SU-DHL-6 (cell line): Measurements from ENCODE around the gene TEKT1.
"Not testable (repeated sequence)": the region's sequence is repeated elsewhere in the genome, so short reads cannot be mapped to it uniquely, and the experiment has no call there.

ENCODE experiments used
- H2AFZ ChIP-seq: fragments of 200-600 bp; sonication (generic); 2 replicates; pipeline ENCODE4 v1.6.1; 2014; ENCODE audit warnings: low read depth, mild to moderate bottlenecking, moderate library complexity, mixed read lengths, antibody characterized with exemption, low read length; ENCODE audit not compliant: severe bottlenecking
- H3F3A ChIP-seq: fragments of 200-600 bp; shearing (Covaris generic); 2 replicates; pipeline ENCODE4 v1.6.0; 2016; ENCODE audit warnings: antibody characterized with exemption, mild to moderate bottlenecking; ENCODE audit not compliant: insufficient read depth
- H3K27ac ChIP-seq: fragments of 200-600 bp; sonication (generic); 2 replicates; pipeline ENCODE4 v1.5.1; 2016; ENCODE audit warnings: low read depth, mild to moderate bottlenecking, low read length, moderate library complexity, mixed read lengths
- H3K27me3 ChIP-seq: fragments of 200-600 bp; sonication (generic), shearing (Covaris generic); 2 replicates; pipeline ENCODE4 v1.6.0; 2014; ENCODE audit warnings: mild to moderate bottlenecking, low read length
- H3K36me3 ChIP-seq: fragments of 200-600 bp; sonication (generic); 2 replicates; pipeline ENCODE4 v1.6.1; 2014; ENCODE audit warnings: mild to moderate bottlenecking, low read length, mixed read lengths
- H3K4me2 ChIP-seq: fragments of 300-600, 200-600 bp; shearing (Covaris generic), sonication (generic); 2 replicates; pipeline ENCODE4 v1.6.0; 2014; ENCODE audit warnings: low read length, low read depth, mild to moderate bottlenecking; ENCODE audit not compliant: poor library complexity, severe bottlenecking
- H3K4me3 ChIP-seq: fragments of 200-600 bp; sonication (generic); 2 replicates; pipeline ENCODE4 v1.5.1; 2014; ENCODE audit warnings: antibody characterized with exemption, low read length, mild to moderate bottlenecking, mixed read lengths; ENCODE audit not compliant: insufficient read depth, poor library complexity, severe bottlenecking
- H3K79me2 ChIP-seq: fragments of 200-600 bp; sonication (generic); 2 replicates; pipeline ENCODE4 v1.6.1; 2014; ENCODE audit warnings: mild to moderate bottlenecking, low read length, moderate library complexity; ENCODE audit not compliant: insufficient read depth
- H3K9ac ChIP-seq: fragments of 200-600 bp; sonication (generic); 2 replicates; pipeline ENCODE4 v1.7.0; 2014; ENCODE audit warnings: mild to moderate bottlenecking, low read length
- H3K9me2 ChIP-seq: fragments of 200-600 bp; sonication (generic); replicated peaks from 2 replicates; pipeline ENCODE4 v1.6.1; 2014; ENCODE audit warnings: low read length; ENCODE audit not compliant: insufficient read depth
- H3K9me3 ChIP-seq: fragments of 200-600 bp; sonication (generic); 2 replicates; pipeline ENCODE4 v1.6.1; 2014; ENCODE audit warnings: low read length, mixed read lengths; ENCODE audit not compliant: insufficient read depth
- H4K20me1 ChIP-seq: fragments of 200-600 bp; sonication (generic); 2 replicates; pipeline ENCODE4 v1.6.1; 2014; ENCODE audit warnings: low read depth, mild to moderate bottlenecking, antibody characterized with exemption, low read length, moderate library complexity, mixed read lengths
- CTCF ChIP-seq: fragments of 200-600 bp; sonication (generic); IDR thresholded peaks from one replicate; pipeline ENCODE4 v1.5.1; 2017; ENCODE audit warnings: antibody characterized with exemption, mild to moderate bottlenecking, low read length, moderate library complexity; ENCODE audit not compliant: insufficient read depth, poor library complexity, severe bottlenecking
- EZH2phosphoT487 ChIP-seq: fragments of 200-600 bp; sonication (generic), shearing (Covaris generic); conservative IDR thresholded peaks from 2 replicates; pipeline ENCODE4 v1.6.1; 2018; ENCODE audit warnings: mild to moderate bottlenecking, antibody characterized with exemption, low read length, moderate library complexity, mixed read lengths

The TEKT1 gene

GRCh38 chr17:6843241-6843880 lies 11.8 kb upstream of the TEKT1 start:
- Histone ChIP-seq H3K27me3 (no peaks in the 10 kb centered on the region), H3K36me3 (no peaks in the 10 kb centered on the region), H3F3A (no peaks in the 10 kb centered on the region), H3K4me2 (no peak overlapping the region), H3K27ac (no peak overlapping the region), H4K20me1 (no peaks in the 10 kb centered on the region), H3K9me2 (no peaks in the 10 kb centered on the region), H3K9me3 (no peaks in the 10 kb centered on the region), H3K9ac (no peak overlapping the region), H2AFZ (no peak overlapping the region), H3K79me2 (no peaks in the 10 kb centered on the region), H3K4me3 (no peak overlapping the region)
- TF ChIP-seq EZH2phosphoT487 (no peak), CTCF (peak; percentile 22)

GRCh38 chr17:6841769-6842168 lies 10.2 kb upstream of the TEKT1 start:
- H4K20me1 ChIP-seq, H3F3A ChIP-seq, H3K79me2 ChIP-seq, H3K36me3 ChIP-seq, H3K9ac ChIP-seq, H2AFZ ChIP-seq, H3K27me3 ChIP-seq, H3K4me2 ChIP-seq, H3K4me3 ChIP-seq, H3K27ac ChIP-seq, H3K9me3 ChIP-seq, H3K9me2 ChIP-seq: not testable (repeated sequence)

GRCh38 chr17:6830383-6830986 lies 1.0 kb downstream of the TEKT1 start:
- Histone ChIP-seq H3F3A (no peaks in the 10 kb centered on the region), H2AFZ (no peak overlapping the region), H3K36me3 (no peaks in the 10 kb centered on the region), H3K9ac (no peak overlapping the region), H3K9me3 (no peaks in the 10 kb centered on the region), H3K27me3 (no peaks in the 10 kb centered on the region), H3K27ac (no peak overlapping the region), H3K4me2 (no peak overlapping the region), H3K79me2 (no peaks in the 10 kb centered on the region), H3K4me3 (no peak overlapping the region), H4K20me1 (no peaks in the 10 kb centered on the region), H3K9me2 (no peaks in the 10 kb centered on the region)
- TF ChIP-seq EZH2phosphoT487 (no peak), CTCF (no peak)

GRCh38 chr17:6823011-6823442 lies 8.5 kb downstream of the TEKT1 start:
- Histone ChIP-seq H2AFZ (no peak overlapping the region), H3K27ac (no peak overlapping the region), H3K4me2 (no peak overlapping the region), H3K9me2 (no peaks in the 10 kb centered on the region), H4K20me1 (no peaks in the 10 kb centered on the region), H3K27me3 (no peaks in the 10 kb centered on the region), H3F3A (no peaks in the 10 kb centered on the region), H3K36me3 (no peaks in the 10 kb centered on the region), H3K4me3 (no peak overlapping the region), H3K9me3 (no peaks in the 10 kb centered on the region), H3K79me2 (no peaks in the 10 kb centered on the region), H3K9ac (no peak overlapping the region)
- no peak for TF ChIP-seq CTCF
- TF ChIP-seq EZH2phosphoT487, result no peak
